HG03039 (cell line): ENCODE results near the gene FLNA.

ENCODE experiments used
- ATAC-seq: cut with Tn5 transposase; IDR thresholded peaks from one replicate; pipeline ENCODE4 v1.9.1; 2021; ENCODE audit warnings: mild to moderate bottlenecking, moderate library complexity; ENCODE audit not compliant: unreplicated experiment

FLNA gene

DNA sequence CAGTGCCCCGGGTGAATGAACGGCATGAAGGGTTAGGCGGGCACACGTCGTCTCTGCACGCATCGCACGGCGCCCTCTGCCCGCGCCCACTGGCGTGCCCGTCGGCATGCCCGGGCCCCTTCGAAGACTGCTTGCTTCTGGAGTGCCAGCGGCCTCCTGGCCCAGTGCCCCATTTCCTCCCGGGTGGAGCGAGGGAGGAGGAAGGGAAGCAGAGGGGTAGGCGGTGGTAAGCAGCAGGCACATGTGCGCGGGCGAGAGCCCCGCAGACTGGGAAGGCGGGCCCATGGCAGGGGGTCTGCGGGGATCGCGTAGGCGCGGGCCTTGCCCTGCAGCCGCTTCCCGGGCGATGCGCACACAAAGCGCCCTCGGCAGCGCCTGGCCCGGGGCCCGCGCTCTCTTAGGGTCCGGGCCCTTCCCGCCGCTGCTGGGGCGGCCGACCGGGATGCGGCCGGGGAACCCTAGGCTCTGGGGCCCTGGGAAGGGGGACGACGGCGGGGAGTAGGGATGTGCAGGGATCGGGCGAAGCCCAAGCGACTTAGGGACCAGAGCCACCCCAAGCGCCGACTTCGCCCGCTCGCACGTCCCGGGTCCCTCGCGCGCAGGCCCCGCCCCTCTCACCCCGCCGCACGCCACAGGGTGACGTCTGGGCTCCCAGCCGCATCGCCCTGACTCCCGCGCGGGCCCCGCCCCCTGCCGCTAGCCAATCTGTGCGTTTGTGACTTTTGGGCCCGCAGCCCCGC is 3.8 kb upstream of the FLNA start:
- ATAC-seq = no peak

DNA sequence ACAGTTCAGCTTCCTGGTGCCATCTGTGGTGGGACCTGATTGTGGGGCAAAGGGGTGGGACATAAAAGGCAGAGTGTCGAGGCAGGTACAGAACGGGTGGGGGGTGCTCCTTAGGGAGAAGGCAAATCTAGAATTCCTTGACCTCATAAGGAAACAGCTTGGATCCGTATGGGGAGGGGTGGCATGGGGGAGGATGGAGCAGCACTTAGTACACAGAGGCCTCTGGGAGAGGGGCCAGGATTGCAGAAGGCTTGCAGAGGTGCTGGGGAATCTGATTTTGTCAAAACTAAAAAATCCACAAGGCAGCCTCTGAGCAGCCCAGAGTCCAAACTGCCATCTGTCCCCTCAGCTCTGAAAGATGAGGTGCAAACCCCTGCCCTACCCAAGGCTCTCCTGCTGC is 2.3 kb upstream of the FLNA start:
- no peak for ATAC-seq

DNA sequence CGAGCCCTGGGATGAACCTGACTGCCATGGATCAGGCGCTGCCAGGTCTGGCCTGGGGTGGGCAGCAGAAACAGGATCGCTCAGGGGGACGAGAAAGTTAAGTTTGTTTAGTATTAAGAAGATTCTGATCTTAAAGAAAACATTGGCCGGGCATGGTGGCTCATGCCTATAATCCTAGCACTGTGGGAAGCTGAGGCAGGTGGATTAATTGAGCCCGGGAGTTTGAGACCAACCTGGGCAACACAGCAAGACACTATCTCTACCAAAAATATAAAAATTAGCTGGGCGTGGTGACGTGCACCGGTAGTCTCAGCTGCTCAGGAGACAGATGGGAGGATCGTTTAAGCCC is 696 bp upstream of the FLNA start:
- ATAC-seq = no peak

DNA sequence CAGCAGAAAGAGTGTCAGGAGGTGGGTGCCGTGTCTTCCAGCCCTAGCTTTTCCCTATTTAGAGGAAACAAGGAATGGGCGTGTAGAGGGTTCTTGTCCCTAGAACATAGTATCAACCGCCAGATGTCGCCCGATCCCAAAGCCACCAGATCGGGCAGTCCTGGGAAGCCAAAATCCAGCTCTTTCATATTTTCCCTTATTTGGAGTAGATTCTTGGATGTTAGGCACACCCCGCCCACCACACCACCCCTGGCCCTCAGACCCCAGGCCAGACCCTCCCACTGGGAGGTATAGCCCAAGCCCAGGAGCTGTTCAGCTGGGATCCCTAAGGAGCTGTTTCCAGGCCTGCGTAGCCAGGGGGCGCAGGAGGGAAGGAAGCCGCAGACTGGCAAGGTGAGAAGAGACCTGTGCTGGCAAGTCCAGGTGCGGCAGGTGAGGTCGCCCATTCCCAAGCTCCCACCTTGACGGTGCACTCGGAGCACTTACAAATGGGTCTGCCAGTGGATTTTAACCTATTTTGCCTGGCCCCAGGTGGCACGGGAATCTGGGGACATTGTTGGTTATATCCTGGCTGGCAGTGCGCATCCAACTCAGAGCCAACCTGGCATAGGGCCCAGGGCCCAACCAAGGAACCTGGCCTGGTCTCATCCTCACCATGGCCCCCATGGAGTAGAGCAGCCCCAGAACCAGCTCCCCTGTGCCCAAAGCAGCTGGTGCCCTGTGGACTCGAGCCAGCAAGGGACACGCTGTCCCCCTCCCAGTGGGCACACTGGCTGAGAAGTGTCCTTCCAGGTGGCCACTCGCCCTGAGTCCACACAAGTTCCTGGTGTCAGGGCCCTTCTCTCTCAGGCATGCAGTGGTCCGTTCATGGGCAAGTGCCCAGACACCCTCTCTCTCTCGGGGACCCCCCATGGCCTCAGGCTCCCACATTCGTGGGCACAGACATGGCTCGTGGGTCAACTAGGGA is 811 bp downstream of the FLNA start:
- ATAC-seq = no peak

DNA sequence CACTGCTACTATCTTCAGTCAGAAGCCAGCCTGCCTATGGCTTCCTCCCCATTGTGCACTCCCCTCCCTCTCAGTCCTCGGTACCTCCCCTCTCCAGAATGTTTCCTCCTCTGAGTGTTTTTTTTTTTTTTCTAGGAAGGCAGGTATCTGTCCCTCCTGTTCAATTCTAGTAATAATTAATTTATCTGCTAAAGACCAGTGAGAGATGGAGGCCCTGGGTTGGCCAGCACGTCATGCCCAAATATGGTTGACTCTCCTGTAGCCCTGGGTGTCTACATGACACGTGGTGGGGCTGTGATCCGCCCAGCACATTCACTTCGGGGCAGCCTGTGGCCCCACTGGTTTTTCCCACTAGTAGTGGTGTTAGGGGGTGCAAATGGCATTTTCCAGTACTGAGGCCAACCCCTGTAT is 1.8 kb downstream of the FLNA start:
- ATAC-seq = no peak

DNA sequence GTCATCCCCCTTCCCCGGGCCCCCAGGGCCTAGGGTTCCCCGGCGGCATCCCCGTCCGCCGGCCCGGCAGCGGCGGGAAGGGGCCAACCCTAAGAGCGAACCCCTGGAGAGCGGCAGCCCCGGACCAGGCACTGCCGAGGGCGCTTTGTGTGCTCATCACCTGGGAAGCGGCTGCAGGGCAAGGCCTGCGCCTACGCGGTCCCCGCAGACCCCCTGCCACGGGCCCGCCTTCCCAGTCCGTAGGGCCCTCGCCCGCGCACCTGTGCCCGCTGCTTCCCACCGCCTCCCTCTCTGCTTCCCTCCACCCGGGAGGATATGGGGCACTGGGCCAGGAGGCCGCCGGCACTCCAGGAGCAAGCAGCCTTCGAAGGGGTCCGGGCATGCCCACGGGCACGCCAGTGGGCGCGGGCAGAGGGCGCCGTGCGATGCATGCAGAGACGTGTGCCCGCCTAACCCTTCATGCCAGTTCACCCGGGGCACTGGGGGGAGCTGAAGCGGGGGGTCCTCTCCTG is 2.6 kb downstream of the FLNA start:
- ATAC-seq = peak; percentile 4

GRCh38 chrX:154371017-154371788 is 3.2 kb downstream of the FLNA start:
- ATAC-seq = peak; percentile 55

DNA sequence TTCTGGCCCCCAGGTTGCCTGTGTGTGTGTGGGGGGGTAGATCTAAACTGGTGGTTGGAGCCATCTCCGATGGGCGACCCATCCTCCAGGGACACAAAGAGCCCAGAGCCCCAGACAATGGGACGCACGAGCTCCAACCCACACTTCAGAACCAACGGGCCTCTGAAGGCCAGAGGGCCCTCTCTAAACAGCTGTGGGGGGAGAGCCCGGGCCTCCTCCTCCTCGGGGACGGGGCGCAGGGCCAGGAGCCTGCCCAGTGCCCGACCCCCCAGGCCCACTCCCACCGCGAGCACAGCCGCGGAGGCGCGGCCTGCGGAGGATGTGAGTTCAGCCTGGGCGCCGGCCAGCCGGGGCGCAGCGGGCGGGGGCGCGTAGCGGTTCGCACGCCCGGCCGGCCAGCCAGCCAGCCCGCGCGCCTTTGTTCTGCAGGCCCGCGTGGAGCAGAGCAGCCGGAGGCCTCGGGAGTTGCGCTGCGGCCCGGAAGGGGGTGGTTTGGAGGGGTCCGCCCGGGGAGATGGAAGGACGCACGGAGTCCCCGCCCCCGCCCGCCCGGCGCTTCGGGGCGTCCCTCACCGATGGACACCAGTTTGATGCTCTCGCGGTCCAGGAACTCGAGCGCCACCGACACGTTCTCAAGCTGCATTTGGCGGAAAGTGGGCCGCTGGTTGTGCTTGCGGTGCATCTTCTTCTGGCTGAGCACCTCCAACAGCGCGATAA is 4.0 kb downstream of the FLNA start:
- ATAC-seq = peak; percentile 3

DNA sequence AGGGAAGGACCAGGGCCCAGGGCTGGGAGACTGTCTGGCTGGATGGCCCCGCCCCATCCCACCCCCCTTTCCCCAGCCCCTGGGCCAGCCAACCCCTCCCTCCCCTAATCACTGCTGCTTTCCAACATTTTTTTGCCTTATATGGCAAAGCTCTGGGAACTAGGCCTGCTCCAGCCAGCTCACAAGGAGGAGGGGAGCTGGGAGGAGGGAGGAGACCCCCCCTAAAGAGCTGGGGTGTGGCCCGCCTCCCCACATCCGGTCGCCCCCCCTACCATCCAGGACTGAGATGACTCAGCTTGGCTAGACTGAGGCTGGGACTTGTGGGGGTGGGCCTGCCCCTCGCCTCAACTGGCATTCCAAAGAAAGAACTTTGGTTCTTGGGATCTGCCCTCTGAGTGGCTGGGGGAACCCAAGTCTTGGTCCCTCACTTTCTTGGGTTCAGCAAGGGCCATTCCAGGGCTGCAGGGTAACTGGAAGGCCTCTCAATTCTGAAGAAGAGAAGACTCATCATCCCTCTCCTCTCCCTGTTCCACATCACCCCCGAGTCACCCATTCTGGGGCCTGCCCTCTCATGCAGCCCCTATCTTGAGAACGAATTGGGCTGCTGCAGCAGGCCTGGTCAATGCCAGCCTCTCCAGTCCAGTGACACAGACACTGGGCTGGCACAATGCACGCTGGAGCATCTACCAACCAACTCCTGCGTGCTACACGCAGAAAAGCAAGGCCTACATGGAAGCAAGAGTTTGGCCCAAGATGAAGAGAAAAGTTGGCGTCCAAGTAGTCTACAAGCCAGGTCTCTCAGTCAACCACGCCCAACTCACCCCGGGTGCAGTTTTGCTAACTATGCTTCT is 4.8 kb downstream of the FLNA start:
- no peak for ATAC-seq

DNA sequence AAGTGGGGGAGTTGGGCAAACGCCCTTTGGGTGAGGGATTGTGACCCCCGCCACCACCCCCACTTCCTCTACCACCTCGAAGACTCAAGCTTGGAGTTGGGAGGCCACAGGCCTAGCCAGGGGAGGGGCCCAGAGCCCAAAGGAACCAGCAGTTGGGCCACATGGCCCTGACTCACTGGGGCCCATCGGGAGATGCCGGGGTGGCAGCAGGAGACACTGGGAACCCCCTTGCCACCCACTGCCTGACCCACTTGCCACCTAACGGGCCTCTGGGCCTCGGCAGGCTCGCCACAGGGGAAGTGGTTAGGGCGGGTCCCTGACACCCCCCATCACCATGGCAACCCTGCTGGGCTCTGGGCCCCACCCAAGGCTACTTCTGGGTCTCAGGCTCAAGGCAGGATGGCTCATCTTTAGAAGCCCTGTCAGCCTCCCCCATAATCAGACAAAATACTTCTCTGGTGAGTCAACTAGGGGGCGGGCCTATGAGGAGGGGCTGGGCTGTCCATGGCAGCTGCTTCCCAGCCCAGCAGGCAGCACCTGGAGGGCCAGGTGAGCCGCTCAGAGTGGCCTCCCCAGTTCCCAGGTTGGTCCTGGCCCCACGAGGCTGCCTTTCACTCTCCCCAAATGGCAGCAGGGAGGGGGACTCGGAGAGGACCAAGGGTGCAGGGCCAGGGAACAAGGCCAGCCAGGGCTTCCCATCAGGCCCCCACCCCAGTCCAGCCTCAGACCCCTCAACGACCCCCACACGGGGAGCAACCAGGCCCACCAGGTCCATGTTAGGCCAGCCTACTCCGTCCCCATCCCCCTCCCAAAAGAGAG is 5.6 kb downstream of the FLNA start:
- no peak for ATAC-seq

DNA sequence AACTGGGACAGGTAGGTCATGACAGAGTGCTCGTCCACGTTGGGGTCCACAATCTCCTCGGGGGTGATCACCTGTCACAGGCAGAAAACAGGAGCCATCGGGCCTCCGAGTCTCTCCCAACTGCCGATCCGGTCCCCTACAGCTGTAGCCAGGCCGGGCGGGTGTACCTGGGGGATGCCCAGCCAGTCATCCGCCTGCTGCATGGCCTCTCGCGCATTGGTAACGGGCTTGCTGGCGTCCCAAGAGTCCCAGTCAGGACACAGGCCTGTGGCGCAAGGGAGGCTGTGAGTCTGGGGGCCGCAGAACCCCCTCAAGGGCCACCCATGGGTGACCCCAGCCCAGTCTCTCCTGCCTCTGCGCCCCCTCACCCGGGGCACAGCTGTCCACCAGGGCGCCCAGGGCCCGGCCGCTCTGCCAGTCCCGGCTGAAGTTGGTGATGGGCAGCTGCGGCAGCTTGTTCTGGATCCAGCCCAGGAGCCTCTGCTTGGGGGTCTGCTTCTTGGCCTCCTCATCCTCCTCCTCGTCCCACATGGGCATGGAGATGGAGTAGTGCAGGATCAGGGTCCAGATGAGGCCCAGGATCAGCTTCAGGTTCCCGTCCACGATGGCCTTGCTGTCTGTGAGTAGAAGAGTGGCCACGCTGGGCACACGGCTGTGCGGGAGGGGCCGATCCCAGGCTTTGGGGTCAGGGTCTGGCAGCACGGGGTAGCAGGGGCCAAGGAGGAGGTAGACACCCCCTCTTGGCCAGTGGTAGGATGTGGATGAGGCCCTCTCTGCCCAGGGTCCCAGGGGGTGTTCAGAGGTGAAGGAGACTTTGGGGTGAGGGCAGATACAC is 6.7 kb downstream of the FLNA start:
- no peak for ATAC-seq

GRCh38 chrX:154366666-154367055 is 7.8 kb downstream of the FLNA start:
- no peak for ATAC-seq

- ATAC-seq = no peak
Measured at GRCh38 chrX:154365997-154366665, 8.3 kb downstream of the FLNA start.

DNA sequence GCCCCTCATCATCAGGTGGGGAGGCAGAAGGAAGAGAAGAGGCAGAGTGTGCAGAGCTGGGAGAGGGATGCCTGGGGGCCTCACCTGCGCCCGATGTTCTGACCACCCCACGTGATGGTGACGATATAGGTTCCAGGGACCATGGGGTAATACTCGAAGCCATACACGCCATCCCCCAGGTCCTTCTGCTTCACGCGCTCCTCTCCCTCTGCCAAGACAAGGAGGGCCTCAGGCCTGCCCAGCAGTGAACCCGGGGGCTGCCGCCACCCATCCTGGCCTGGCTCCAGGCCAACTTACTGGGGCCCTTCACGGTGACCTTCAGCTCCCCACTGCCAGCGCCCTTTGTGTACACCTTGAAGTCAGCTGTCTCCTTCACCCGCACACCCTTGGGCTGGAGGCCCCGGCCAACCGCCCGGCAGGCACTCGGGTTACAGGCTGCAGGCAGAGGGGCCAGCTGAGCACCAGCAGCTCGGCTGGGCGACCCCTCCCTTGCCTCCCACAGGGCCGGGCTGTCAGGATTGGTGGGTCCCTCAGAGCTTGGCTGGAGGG is 9.3 kb downstream of the FLNA start:
- no peak for ATAC-seq

DNA sequence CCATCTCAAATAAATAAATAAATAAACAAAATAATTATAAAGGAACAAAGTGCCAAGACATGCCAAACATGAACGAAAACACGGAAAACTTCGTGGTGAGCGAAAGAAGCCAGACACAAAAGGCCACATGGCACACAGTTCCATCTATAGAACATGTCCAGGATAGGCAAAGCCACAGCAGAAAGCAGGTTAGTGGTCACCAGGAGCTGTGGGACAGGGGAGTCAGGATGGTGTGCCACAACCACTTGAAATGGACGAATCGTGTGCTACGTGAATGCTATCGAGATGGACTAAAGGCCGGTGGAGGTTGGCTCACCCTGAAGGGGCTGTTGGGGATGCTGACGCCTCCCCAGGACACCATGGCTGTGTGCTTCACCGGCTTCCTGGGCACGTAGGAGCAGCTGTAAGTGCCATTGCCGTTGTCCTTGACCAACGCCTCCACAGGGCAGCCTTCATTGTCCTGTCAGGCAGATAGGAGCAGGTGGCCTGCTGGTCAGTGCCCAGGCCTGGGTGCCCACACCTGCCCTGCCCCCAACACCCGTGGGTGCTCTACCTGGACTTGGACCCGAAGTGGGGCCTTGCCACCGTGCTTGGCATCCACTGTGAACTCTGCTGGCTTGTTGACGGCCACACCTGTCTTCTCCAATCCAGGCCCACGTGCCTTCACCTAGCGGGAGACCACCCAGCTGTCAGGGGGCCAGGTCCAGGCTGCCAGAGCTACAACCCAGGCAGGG is 10.6 kb downstream of the FLNA start:
- ATAC-seq = no peak

- ATAC-seq = no peak
Measured at GRCh38 chrX:154362085-154362742, 12.2 kb downstream of the FLNA start.
